Measurements from ENCODE around the gene UIMC1. TPM values are rescaled to one million over a fixed set of nuclear protein-coding genes. Genes with fewer than 3 reads are reported as not detected.
A peak's percentile ranks its signal among the peaks of the same experiment; 100 is the strongest.

Gene UIMC1
- total and polyA plus RNA-seq, 12 donors, result 11.2 to 58.1 (median 35.9) TPM

DNA sequence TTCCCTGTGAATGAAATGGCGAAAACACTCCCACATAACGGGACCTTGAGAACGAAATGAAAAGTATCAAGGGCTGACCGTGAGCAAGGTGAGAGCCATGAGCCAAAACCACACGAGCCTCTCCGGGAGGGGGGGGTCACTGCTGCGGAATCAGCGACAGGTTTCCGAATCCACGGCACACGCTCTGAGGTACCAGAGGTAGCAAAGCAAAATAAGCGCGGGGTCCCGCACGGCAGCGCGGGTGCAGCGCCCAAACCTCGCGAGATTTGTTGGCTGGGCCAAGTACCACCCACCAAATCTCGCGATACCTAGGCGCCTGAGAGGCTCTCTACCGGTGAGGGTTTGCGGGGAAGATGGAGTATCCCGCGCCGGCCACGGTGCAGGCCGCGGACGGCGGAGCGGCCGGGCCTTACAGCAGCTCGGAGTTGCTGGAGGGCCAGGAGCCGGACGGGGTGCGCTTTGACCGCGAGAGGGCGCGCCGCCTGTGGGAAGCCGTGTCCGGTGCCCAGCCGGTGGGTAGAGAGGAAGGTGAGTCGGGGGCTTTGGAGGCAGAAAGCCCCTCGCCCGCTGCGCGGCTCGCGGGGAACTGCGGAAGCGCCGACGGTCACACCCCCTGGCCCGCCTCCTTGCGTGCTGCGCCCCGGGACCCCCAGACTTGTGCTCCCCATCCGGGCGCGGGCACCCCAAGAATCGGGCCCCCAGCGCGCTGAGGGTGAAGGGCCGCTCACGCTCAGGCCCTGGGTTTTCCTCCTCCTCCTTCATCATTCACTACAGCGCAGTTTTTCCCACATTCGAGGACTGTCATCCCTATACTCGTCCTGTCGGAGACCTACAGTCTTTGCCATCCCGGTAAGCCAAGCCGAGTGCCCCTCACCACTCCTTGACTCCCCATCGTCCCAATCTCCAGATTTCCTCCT lies 16.1 kb upstream of the UIMC1 start, which contains the start of gene ZNF346:
Gene ZNF346 (plus strand): TSS at position 311 of the 917 bp plus-strand sequence. CDS start 43 bp downstream, at position 354.
- Histone ChIP-seq H3K36me3 (replicated peaks in 1 of 2) (peaks cover 0 to 4% of the 10 kb centered on the region in 2 donors), H3K4me3 (peak within 1 kb of the TSS; percentile 57 to 89 (median 70)), H3K4me1 (replicated peaks in 1 of 2) (peaks cover 5 to 27% of the 10 kb centered on the region in 2 donors), H3K9me3 (replicated peaks in 1 of 3) (no peaks in the 10 kb centered on the region), H3K27me3 (no peaks in the 10 kb centered on the region), H3K27ac (peak within 1 kb of the TSS in 4 of 5 donors; percentile 66 to 90 (median 78))
- peak; percentile 92 to 96 (median 95) for DNase-seq
- 0 to 1% (median 0%) methylated on average over 21 to 77 of the region's 77 CpGs for WGBS, 4 donors
- intact Hi-C loops (cut with DNase I), result no loop called here
- peak; percentile 69 to 73 for TF ChIP-seq POLR2A (IDR thresholded peaks at IDR 0.05)
- TF ChIP-seq, protein P1, sequence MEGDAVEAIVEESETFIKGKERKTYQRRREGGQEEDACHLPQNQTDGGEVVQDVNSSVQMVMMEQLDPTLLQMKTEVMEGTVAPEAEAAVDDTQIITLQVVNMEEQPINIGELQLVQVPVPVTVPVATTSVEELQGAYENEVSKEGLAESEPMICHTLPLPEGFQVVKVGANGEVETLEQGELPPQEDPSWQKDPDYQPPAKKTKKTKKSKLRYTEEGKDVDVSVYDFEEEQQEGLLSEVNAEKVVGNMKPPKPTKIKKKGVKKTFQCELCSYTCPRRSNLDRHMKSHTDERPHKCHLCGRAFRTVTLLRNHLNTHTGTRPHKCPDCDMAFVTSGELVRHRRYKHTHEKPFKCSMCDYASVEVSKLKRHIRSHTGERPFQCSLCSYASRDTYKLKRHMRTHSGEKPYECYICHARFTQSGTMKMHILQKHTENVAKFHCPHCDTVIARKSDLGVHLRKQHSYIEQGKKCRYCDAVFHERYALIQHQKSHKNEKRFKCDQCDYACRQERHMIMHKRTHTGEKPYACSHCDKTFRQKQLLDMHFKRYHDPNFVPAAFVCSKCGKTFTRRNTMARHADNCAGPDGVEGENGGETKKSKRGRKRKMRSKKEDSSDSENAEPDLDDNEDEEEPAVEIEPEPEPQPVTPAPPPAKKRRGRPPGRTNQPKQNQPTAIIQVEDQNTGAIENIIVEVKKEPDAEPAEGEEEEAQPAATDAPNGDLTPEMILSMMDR (IDR thresholded peaks at IDR 0.05), result peak; percentile 19 to 53 (median 42)

DNA sequence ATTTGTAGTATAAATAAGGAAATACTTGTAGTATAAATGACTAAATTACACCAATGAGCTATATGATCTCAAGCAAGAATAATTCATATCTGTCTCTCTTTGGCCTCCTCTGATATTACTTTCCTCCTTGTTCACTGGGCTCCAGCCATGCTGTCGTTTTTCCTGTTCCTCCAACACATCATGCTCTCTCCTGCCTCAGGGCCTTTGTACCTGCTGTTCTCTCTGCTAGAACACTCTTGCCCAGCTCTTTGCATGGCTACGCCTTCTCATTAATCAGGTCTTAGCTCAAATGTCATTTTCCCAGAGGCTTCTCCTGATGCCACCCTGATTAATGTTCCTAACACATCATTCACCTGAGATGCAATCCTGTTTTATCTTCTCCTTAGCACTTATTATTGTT lies 13.5 kb upstream of the UIMC1 start:
- no peak overlapping the region for H3K4me3 ChIP-seq
- no peaks in the 10 kb centered on the region for H3K27me3 ChIP-seq
- TF ChIP-seq, protein P1 (IDR thresholded peaks at IDR 0.05), result no peak
- TF ChIP-seq POLR2A (IDR thresholded peaks at IDR 0.05), result no peak
- no peaks in the 10 kb centered on the region for H3K36me3 ChIP-seq (replicated peaks in 1 of 2)
- no peaks in the 10 kb centered on the region for H3K9me3 ChIP-seq (replicated peaks in 1 of 3)
- 94 to 98% (median 97%) methylated on average over 2 of the region's 2 CpGs for WGBS, 4 donors
- intact Hi-C loops (cut with DNase I), result no loop called here
- DNase-seq, result no peak
- H3K27ac ChIP-seq, result no peak overlapping the region
- H3K4me1 ChIP-seq (replicated peaks in 1 of 2), result peaks cover 5 to 22% of the 10 kb centered on the region in 2 donors

- no peak for DNase-seq
- H3K4me1 ChIP-seq (replicated peaks in 1 of 2), result peaks cover 5 to 10% of the 10 kb centered on the region in 2 donors
- no peaks in the 10 kb centered on the region for H3K36me3 ChIP-seq (replicated peaks in 1 of 2)
- no peak overlapping the region for H3K4me3 ChIP-seq
- no peaks in the 10 kb centered on the region for H3K9me3 ChIP-seq (replicated peaks in 1 of 3)
- no peaks in the 10 kb centered on the region for H3K27me3 ChIP-seq
- intact Hi-C loops (cut with DNase I), result no loop called here
- TF ChIP-seq, protein P1 (IDR thresholded peaks at IDR 0.05), result no peak
- no peak for TF ChIP-seq POLR2A (IDR thresholded peaks at IDR 0.05)
- no peak overlapping the region for H3K27ac ChIP-seq
- 84 to 92% (median 85%) methylated on average over 2 of the region's 2 CpGs for whole genome bisulfite sequencing, 4 donors
Observed at GRCh38 chr5:177018341-177018740, 11.8 kb upstream of the UIMC1 start.

DNA sequence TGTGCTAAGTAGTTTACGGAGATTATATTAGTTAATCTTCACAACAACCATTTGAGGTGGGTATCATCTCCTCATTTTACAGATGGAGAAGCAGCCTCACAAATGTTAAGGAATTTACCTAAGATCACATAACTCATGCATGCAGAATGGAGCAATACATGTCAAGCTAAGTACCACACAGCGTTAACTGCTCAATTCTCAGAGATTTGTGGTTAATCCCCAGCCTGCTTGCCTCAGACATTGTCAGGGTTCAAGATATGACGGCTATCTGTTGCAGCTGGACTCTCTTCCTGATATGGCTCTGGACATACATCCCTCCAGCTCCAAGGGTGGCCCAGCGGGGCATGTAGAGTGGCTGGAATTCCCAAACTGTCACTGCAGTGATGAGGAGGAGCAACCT lies 8.6 kb upstream of the UIMC1 start:
- TF ChIP-seq, protein P1 (IDR thresholded peaks at IDR 0.05), result no peak
- TF ChIP-seq POLR2A (IDR thresholded peaks at IDR 0.05), result no peak
- DNase-seq, result no peak
- Histone ChIP-seq H3K36me3 (replicated peaks in 1 of 2) (no peaks in the 10 kb centered on the region), H3K9me3 (replicated peaks in 1 of 3) (no peaks in the 10 kb centered on the region), H3K4me1 (replicated peaks in 1 of 2) (no peaks in the 10 kb centered on the region), H3K27ac (no peak overlapping the region), H3K27me3 (no peaks in the 10 kb centered on the region), H3K4me3 (no peak overlapping the region)
- intact Hi-C loops (cut with DNase I), result no loop called here
- 83 to 98% (median 95%) methylated on average over 4 of the region's 4 CpGs for WGBS, 4 donors

Measured in adrenal gland (tissue), 12 donors.